ENCODE data around the gene MRPL54.

MRPL54 gene

DNA sequence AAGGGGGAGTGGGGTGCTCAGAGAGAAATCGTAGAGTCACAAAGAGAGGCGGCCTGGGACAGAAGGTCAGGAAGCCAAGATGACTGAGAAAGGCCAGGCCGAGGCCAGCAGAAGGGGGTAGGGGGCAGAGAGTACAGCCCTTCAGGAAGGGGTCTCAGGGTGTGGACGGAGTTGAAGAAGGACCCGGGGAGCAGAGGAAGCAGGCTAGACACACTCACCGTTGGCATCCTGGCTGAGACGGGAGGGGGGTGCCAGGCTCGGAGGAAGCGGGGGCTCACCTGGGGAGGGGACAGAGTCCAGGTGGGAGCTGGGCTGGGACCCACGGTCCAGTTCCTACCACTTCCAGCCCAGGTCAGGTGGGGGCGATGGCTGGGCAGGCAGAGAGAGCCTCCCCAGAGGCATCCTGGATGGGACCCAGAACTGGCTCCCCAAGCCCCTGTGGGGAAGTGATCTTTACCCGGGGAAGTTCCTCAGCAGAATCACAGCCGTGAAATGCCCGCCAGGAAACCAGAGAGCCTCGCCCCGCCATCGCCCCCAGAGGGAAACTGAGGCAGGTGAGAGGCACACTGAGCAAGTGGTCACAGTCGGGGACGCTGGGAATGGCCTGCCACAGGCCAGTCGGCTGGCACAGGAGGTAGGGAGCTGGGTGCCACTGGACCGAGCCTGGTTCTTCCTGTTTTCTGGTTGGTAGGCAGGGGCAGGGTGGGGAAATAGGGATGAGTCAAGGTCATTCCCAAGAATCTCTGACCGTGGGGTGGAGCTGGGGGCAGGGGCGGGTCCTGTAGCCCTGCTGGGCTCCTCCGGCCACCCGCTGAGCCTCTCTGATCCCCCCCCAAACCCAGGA is 22.3 kb downstream of the MRPL54 start:
- no peak for DNase-seq (ENCODE audit: low read depth in 2 of 2)

GRCh38 chr19:3785451-3785937 is 23.0 kb downstream of the MRPL54 start:
- DNase-seq (ENCODE audit: low read depth in 2 of 2), result peak in 1 of 2 donors; percentile 46

DNA sequence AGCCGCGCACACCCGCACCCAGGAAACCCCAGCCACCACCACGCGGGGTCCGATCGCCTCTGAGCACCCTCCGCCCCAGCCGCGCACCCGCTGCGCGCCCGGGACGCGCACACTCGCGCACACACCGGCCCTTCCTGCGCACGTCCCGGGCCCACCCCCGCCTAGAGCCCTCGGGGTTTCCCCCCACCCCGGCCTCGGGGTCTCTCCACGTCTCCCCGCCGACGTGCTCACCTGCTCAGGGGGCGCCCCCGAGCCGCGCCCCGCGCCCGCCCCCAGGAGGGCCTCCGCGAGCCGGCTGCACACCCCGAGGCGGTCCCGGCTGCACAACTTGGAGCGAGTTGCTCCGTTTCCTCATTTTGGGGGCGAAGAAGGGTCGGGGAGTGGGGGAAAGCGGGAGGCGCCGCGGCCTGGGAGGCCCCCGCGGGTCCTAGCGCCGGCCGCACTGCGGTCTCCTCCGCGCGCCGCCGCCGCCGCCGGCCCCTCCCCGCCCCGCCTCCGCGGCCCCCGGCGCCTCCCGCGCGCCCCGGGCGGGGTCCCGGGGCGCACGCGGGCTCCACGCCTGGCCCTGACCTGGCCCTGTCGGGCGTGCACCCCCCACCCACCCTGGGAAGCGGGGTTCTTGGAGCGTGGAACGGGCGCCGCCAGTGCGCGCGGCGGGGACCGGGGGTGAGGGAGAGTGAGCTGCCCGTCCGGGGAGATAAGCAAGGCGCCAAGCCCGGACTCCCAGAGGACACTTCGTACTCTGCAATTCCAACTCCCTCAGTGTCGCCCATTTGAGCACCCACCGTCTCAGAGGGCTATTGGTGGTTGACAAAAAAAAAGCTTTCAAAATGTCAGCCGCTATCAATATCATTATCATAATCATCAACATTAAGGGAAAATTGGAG is 23.7 kb downstream of the MRPL54 start, which contains the start of gene MATK:
TSS of gene MATK (minus strand) at position 444 of the 887 bp plus-strand sequence. CDS start 1,246 bp downstream, outside the sequence.
- peak; percentile 34 to 47 for DNase-seq (ENCODE audit: low read depth in 2 of 2)

GRCh38 chr19:3788996-3789778 is 26.7 kb downstream of the MRPL54 start:
- DNase-seq (ENCODE audit: low read depth in 2 of 2), result no peak

DNA sequence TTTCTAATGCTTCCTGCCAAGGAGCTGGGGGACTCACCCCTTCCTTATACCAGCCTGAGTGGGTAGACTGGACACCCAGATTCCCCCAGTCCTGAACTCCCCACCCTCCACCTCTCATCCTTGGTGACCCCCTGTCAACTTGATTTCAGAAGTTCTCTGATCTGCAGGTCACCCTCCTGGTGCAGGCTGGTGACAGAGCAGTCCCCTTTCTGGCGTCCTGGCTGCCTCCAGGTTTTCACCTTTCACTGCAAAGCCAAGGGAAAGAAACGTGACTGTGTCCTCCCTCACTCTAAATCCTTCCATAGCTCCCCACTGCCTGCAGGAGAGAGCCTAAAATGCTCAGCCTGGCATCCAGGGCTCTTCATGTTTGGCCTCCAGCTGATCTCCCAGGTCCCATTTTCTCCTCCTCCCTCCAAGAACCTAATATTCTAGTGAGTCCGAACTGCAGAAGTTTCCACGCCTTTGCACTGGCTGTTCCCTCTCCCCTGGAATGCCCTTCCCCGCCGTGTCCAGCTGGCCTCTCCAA is 27.8 kb downstream of the MRPL54 start:
- DNase-seq (ENCODE audit: low read depth in 2 of 2), result no peak

DNA sequence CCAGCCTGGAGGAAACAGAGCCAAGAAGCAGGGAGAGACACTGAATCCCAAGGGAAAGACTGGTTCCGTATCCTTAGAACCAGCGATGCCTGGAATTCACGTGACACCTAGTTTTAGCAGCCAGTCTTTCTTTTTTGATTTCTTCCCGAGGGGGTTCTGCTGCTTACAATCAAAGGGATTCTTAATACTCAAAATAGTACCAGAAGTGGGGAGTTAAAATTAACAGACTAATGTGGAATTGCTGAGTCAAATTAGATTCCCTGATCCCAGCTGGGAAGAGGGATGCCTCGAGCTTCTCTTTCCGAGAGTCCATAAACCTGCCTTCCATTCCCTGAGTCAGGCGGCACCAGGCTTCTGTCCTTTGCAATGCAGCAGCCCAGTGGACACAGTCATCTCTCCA is 28.5 kb downstream of the MRPL54 start:
- no peak for DNase-seq (ENCODE audit: low read depth in 2 of 2)

- no peak for DNase-seq (ENCODE audit: low read depth in 2 of 2)
Measured at GRCh38 chr19:3792114-3792513, 29.6 kb downstream of the MRPL54 start.

GRCh38 chr19:3793799-3794198 is 31.3 kb downstream of the MRPL54 start:
- no peak for DNase-seq (ENCODE audit: low read depth in 2 of 2)

DNA sequence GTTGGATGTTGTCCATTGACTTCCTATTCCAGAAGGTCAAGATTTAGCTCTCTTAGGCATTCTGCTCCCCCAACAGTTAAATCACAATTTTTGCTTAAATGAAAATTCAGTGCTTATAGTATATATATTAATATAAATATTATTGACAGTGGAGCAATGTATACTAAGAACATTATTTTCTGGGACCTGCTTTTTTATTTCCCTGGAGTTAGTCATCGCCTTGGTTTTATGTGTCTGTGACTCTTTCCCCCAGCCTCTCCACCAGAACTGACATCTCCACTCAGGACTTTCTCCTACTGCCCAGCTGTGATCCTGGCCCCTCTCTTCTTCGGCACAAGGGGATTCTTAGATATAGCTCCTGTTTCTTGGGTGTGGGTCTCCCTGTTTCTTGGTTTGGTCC is 33.9 kb downstream of the MRPL54 start:
- no peak for DNase-seq (ENCODE audit: low read depth in 2 of 2)

- DNase-seq (ENCODE audit: low read depth in 2 of 2), result no peak
Measured at GRCh38 chr19:3798137-3798536, 35.7 kb downstream of the MRPL54 start.

DNA sequence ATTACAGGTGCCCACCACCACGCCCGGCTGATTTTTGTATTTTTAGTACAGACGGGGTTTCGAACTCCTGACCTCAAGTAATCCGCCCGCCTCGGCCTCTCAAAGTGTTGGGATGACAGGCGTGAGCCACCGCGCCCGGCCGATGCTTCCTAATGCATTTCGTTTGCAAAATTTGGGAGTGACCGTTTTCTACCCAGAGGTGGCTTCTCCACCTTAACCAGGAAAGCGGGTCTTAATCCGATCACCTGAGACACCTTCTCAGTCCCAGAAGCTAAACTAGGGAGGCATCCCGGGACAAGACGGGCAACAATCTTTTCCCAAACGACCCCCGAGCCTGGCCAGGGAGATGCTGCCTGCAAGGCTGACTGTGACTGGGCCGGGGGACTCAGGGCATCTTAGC is 38.5 kb downstream of the MRPL54 start:
- no peak for DNase-seq (ENCODE audit: low read depth in 2 of 2)

- peak; percentile 42 to 56 for DNase-seq (ENCODE audit: low read depth in 2 of 2)
Measured at GRCh38 chr19:3801412-3802096, 39.1 kb downstream of the MRPL54 start.

DNA sequence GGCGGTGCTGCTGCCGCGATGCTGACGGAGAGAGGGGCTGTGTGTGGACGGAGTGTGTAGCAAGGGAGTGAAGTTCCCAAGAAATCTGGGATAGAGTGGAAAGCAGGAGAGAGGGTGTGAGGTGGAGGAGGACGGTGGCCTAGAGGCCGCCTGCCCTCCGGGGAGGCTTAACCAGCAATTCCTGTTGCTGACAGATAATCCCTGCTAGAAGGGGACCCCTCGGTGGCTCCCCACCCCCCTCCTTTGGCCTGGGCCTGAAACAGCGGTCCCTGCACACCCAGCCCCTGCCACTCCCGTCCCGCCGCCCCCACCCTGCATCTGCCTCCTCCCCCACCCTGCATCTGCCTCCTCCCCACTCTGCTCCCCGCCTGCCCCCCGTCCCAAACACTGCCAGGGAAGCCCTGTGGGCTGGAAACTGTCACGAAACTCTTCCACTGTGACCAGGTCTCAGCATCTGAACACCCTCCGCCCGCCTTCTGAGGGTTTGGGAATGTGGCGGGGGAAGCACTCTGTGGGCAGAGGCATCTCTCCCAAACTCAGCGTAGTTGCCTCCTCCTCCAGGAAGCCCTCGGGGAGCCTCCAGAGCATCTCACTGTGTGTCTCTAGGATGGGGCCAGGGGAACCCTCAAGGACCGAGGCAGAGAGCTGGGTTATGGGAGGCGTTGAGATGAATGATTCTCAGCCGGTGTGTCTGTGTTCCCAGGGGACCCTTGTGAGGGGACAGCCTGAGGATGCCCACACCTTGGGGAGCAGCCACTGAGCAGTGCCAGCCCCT is 40.8 kb downstream of the MRPL54 start:
- no peak for DNase-seq (ENCODE audit: low read depth in 2 of 2)

DNA sequence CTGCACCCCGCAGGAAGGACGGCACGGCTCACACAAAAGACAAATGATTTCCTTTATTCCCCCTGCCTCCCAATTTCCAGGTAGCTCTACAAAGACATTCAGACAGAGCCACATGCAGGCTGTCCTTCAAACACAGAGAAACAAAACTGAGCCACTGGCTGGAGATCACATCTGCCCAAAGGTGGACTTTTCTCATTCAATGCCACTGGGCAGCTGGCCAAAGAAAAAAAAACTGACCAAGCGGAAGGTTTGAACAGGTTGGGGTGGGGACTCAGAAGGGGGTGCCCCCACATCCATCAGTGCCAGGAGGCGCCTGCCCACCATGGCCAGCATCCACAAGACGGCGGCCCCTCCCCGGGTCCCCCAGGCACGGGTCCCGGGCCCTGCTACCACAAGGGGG is 41.5 kb downstream of the MRPL54 start:
- no peak for DNase-seq (ENCODE audit: low read depth in 2 of 2)

- no peak for DNase-seq (ENCODE audit: low read depth in 2 of 2)
Measured at GRCh38 chr19:3804429-3804828, 41.9 kb downstream of the MRPL54 start.

DNA sequence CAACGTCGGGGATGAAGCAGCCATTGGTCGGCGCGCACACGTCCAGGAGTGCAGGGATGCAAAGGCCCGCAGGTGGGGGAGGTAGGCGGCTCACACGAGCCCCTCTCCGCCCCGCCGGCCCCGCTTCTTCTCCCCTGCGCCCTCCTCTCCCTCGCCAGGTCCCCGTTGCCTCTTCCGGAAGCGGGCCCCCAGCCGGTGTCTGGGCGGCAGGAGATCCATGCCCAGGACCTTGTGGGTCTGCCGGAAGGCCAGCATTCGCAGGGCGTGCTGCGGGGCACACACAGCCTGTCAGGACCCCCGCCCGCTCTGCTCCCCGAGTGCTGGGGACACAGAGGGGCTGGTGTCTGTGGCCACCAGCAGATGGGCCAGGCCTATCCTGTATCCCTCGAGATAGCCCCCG is 43.4 kb downstream of the MRPL54 start:
- DNase-seq (ENCODE audit: low read depth in 2 of 2), result no peak

GRCh38 chr19:3807131-3807480 is 44.6 kb downstream of the MRPL54 start:
- DNase-seq (ENCODE audit: low read depth in 2 of 2), result no peak

- DNase-seq (ENCODE audit: low read depth in 2 of 2), result no peak
Measured at GRCh38 chr19:3807574-3808354, 45.3 kb downstream of the MRPL54 start.

DNA sequence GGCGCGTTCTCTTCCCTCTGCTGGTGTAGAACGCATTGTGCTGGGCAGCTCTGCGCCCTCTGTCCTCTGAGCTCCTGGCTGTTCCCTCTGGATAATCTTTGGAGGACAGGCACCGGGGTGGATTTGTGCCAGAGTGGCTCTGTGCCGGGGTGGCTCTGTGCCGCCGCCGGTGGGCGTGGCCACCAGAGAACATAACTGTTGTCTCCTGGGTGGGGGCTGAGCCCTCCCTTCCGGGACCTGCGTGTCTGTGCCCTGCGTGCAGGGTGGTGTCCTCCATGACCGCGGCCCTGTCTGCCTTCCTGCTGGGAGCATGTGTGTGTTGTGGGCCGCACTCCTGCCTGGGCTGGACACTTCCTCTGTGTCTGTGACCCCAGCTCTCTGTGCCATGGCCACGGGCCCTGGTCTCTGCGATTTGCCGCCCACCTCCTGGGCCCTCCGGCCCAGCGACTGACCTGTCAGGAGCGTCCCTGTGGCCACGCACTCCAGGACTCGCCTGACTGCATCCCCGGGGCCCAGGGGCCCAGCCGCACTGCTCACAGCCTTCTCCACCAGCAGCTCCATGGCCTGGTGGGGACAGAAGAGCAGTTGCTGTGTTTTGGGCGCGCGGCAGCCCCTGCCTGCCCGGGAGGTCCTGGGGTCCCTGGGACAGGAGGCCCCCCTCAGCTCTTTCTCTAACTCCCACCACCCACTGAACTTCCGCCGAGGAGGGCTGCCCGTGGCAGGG is 46.1 kb downstream of the MRPL54 start:
- DNase-seq (ENCODE audit: low read depth in 2 of 2), result no peak

Measured in stimulated activated CD4-positive, alpha-beta T cell treated with anti-CD3 and anti-CD28 coated beads, Interleukin-1b, Interleukin-23, amount 100 ng/mL, for 4 hours (primary cell).